Measurements from ENCODE around the gene CENPC. TPM values are rescaled to one million over a fixed set of nuclear protein-coding genes. Genes with fewer than 3 reads are reported as not detected.
"Not testable (repeated sequence)": the region's sequence is repeated elsewhere in the genome, so short reads cannot be mapped to it uniquely, and the experiment has no call there.

CENPC gene
- total RNA-seq, 2 experiments from 2014 or later = 115 to 116 TPM

- POLR2A ChIA-PET = no interaction called here
- no peak overlapping the region for H3K27ac ChIP-seq (ENCODE audit: low read depth in 1 of 2, low read length in 2 of 2)
- H3K36me3 ChIP-seq (ENCODE audit: insufficient read depth, low read length) = peaks cover 74% of the 10 kb centered on the region
- intact Hi-C loops (cut with DNase I, micrococcal nuclease) = loop anchor here in 1 of 2 experiments (5.0 kb wide), 1 partner anchor 807 kb away; no protein-coding TSS in a partner anchor
- no peaks in the 10 kb centered on the region for H3K27me3 ChIP-seq (ENCODE audit: control insufficient read depth in 1 of 2, insufficient read depth in 2 of 2, low read length in 2 of 2)
- Mint-ChIP-seq H3K4me1 (ENCODE audit: low read depth) (peaks cover 67% of the 10 kb centered on the region), H3K27ac (no peak overlapping the region), H3K36me3 (ENCODE audit: low read depth) (peaks cover 88% of the 10 kb centered on the region), H3K27me3 (no peaks in the 10 kb centered on the region), H3K4me3 (no peak overlapping the region), H3K9me3 (no peaks in the 10 kb centered on the region)
- no peaks in the 10 kb centered on the region for H3K9me3 ChIP-seq (ENCODE audit: control insufficient read depth in 1 of 2, insufficient read depth in 1 of 2, low read length in 2 of 2)
- no peak for ATAC-seq (ENCODE audit: poor library complexity)
- CTCF ChIA-PET = no interaction called here
- H3K4me1 ChIP-seq (ENCODE audit: insufficient read depth, low read length) = no peaks in the 10 kb centered on the region
- DNase-seq = no peak
- TF ChIP-seq, protein P1, sequence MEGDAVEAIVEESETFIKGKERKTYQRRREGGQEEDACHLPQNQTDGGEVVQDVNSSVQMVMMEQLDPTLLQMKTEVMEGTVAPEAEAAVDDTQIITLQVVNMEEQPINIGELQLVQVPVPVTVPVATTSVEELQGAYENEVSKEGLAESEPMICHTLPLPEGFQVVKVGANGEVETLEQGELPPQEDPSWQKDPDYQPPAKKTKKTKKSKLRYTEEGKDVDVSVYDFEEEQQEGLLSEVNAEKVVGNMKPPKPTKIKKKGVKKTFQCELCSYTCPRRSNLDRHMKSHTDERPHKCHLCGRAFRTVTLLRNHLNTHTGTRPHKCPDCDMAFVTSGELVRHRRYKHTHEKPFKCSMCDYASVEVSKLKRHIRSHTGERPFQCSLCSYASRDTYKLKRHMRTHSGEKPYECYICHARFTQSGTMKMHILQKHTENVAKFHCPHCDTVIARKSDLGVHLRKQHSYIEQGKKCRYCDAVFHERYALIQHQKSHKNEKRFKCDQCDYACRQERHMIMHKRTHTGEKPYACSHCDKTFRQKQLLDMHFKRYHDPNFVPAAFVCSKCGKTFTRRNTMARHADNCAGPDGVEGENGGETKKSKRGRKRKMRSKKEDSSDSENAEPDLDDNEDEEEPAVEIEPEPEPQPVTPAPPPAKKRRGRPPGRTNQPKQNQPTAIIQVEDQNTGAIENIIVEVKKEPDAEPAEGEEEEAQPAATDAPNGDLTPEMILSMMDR (IDR thresholded peaks at IDR 0.05) = no peak
- no peak overlapping the region for H3K4me3 ChIP-seq (ENCODE audit: low read length)
These were observed 5.5 kb downstream of the CENPC start for GRCh38 chr4:67539830-67540229.

GRCh38 chr4:67535280-67535840 lies 9.9 kb downstream of the CENPC start:
- Histone ChIP-seq H3K4me1 (ENCODE audit: insufficient read depth, low read length) (no peaks in the 10 kb centered on the region), H3K27me3 (ENCODE audit: control insufficient read depth in 1 of 2, insufficient read depth in 2 of 2, low read length in 2 of 2) (no peaks in the 10 kb centered on the region), H3K9me3 (ENCODE audit: control insufficient read depth in 1 of 2, insufficient read depth in 1 of 2, low read length in 2 of 2) (no peaks in the 10 kb centered on the region), H3K27ac (ENCODE audit: low read depth in 1 of 2, low read length in 2 of 2) (no peak overlapping the region), H3K4me3 (ENCODE audit: low read length) (no peak overlapping the region), H3K36me3 (ENCODE audit: insufficient read depth, low read length) (peaks cover 79% of the 10 kb centered on the region)
- ATAC-seq (ENCODE audit: poor library complexity) (no peak), DNase-seq (no peak)
- Mint-ChIP-seq H3K27me3 (no peaks in the 10 kb centered on the region), H3K9me3 (peaks cover 2% of the 10 kb centered on the region), H3K27ac (no peak overlapping the region), H3K4me1 (ENCODE audit: low read depth) (peaks cover 56% of the 10 kb centered on the region), H3K4me3 (no peak overlapping the region), H3K36me3 (ENCODE audit: low read depth) (peaks cover 93% of the 10 kb centered on the region)
- ChIA-PET POLR2A (interaction anchor here (2.7 kb wide), 1 partner anchor 9 kb away, joined by 13 read pairs; the partner anchor contains the start of gene CENPC), CTCF (interaction anchor here (1.3 kb wide), 1 partner anchor 166 kb away, joined by 3 read pairs; the partner anchor contains the start of gene UBA6)
- intact Hi-C loops (cut with DNase I, micrococcal nuclease) = no loop called here
- TF ChIP-seq, protein P1 (IDR thresholded peaks at IDR 0.05) = no peak

DNA sequence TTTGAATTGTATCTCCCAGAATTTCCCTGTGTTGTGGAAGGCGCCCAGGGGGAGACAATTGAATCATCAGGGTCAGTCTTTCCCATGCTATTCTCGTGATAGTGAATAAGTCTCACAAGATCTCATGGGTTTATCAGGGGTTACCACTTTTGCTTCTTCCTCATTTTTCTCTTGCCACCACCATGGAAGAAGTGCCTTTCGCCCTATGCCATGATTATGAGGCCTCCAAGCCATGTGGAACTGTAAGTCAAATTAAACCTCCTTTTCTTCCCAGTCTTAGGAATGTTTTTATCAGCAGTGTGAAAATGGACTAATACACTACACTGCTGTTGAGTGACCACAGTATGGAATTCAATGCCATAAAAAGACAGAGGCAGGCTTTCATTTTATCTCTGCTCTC lies 12.2 kb downstream of the CENPC start:
- H3K36me3 ChIP-seq (ENCODE audit: insufficient read depth, low read length) = peaks cover 78% of the 10 kb centered on the region
- H3K9me3 ChIP-seq (ENCODE audit: control insufficient read depth in 1 of 2, insufficient read depth in 1 of 2, low read length in 2 of 2) = no peaks in the 10 kb centered on the region
- Mint-ChIP-seq H3K27ac (no peak overlapping the region), H3K9me3 (peaks cover 2% of the 10 kb centered on the region), H3K36me3 (ENCODE audit: low read depth) (peaks cover 91% of the 10 kb centered on the region), H3K4me3 (no peak overlapping the region), H3K27me3 (no peaks in the 10 kb centered on the region), H3K4me1 (ENCODE audit: low read depth) (peaks cover 52% of the 10 kb centered on the region)
- intact Hi-C loops (cut with DNase I, micrococcal nuclease) = no loop called here
- H3K4me1 ChIP-seq (ENCODE audit: insufficient read depth, low read length) = no peaks in the 10 kb centered on the region
- TF ChIP-seq, protein P1 (IDR thresholded peaks at IDR 0.05) = no peak
- POLR2A ChIA-PET = no interaction called here
- CTCF ChIA-PET = no interaction called here
- no peak for ATAC-seq (ENCODE audit: poor library complexity)
- H3K27ac ChIP-seq (ENCODE audit: low read depth in 1 of 2, low read length in 2 of 2) = no peak overlapping the region
- DNase-seq = no peak
- H3K4me3 ChIP-seq (ENCODE audit: low read length) = no peak overlapping the region
- H3K27me3 ChIP-seq (ENCODE audit: control insufficient read depth in 1 of 2, insufficient read depth in 2 of 2, low read length in 2 of 2) = no peaks in the 10 kb centered on the region

GRCh38 chr4:67532397-67532796 lies 12.9 kb downstream of the CENPC start:
- H3K27me3 Mint-ChIP-seq; H3K9me3 ChIP-seq (ENCODE audit: control insufficient read depth in 1 of 2, insufficient read depth in 1 of 2, low read length in 2 of 2); H3K4me3 ChIP-seq (ENCODE audit: low read length); intact Hi-C loops (cut with DNase I, micrococcal nuclease); H3K9me3 Mint-ChIP-seq; H3K27ac ChIP-seq (ENCODE audit: low read depth in 1 of 2, low read length in 2 of 2); DNase-seq; ATAC-seq (ENCODE audit: poor library complexity); H3K4me3 Mint-ChIP-seq; H3K27ac Mint-ChIP-seq; H3K4me1 ChIP-seq (ENCODE audit: insufficient read depth, low read length); CTCF ChIA-PET; H3K27me3 ChIP-seq (ENCODE audit: control insufficient read depth in 1 of 2, insufficient read depth in 2 of 2, low read length in 2 of 2); POLR2A ChIA-PET: not testable (repeated sequence)
- peaks cover 71% of the 10 kb centered on the region for H3K36me3 ChIP-seq (ENCODE audit: insufficient read depth, low read length)
- Mint-ChIP-seq H3K4me1 (ENCODE audit: low read depth) (peaks cover 57% of the 10 kb centered on the region), H3K36me3 (ENCODE audit: low read depth) (peaks cover 94% of the 10 kb centered on the region)

Measured in CD4-positive, alpha-beta T cell (primary cell).